Liver (tissue), 3 donors: ENCODE data around the gene CAPRIN1.

Source experiments
- CTCF ChIP-seq: fragments of 150-350 bp; IDR thresholded peaks from 2 replicates; pipeline ENCODE4 v1.5.1; 2017; ENCODE audit warnings: improper control_type of control experiment, low read depth, low read length; ENCODE audit not compliant: missing input control
- FOXA1 ChIP-seq: IDR thresholded peaks from 2 replicates; pipeline ENCODE4 v1.6.1; 2016; ENCODE audit warnings: antibody characterized with exemption
- HNF4A ChIP-seq, 2 donors: conservative IDR thresholded peaks; 2 replicates each; pipeline ENCODE4 v1.6.1; 2016; ENCODE audit warnings: antibody characterized with exemption in 2 of 2, mild to moderate bottlenecking in 2 of 2
- JUND ChIP-seq, 2 donors: IDR thresholded peaks; 2 replicates each; pipeline ENCODE4 v1.6.1; 2016; ENCODE audit warnings: antibody characterized with exemption in 2 of 2
- RAD21 ChIP-seq, 2 donors: IDR thresholded peaks; 2 replicates each; pipeline ENCODE4 v1.6.1; 2016; ENCODE audit warnings: antibody characterized with exemption in 2 of 2, mild to moderate bottlenecking in 2 of 2
- RXRA ChIP-seq, 2 donors: IDR thresholded peaks; 2 replicates each; pipeline ENCODE4 v1.6.1; 2017 to 2018; ENCODE audit warnings: antibody characterized with exemption in 2 of 2, mild to moderate bottlenecking in 1 of 2
- SP1 ChIP-seq: IDR thresholded peaks from 2 replicates; pipeline ENCODE4 v1.6.1; 2018; ENCODE audit warnings: antibody characterized with exemption, mild to moderate bottlenecking
- TAF1 ChIP-seq: conservative IDR thresholded peaks from 2 replicates; pipeline ENCODE4 v1.6.1; 2016; ENCODE audit warnings: antibody characterized with exemption, mild to moderate bottlenecking
- YY1 ChIP-seq: IDR thresholded peaks from 2 replicates; pipeline ENCODE4 v1.6.1; 2016; ENCODE audit warnings: antibody characterized with exemption, mild to moderate bottlenecking
- donor health status: healthy.
- donor health status: healthy.

- TF ChIP-seq CTCF (no peak), TAF1 (no peak), JUND (IDR thresholded peaks at IDR 0.05) (no peak), RXRA (IDR thresholded peaks at IDR 0.05) (no peak), FOXA1 (no peak), RAD21 (IDR thresholded peaks at IDR 0.05) (no peak), HNF4A (conservative IDR thresholded peaks at IDR 0.05) (no peak), YY1 (no peak), SP1 (no peak)
Observed at GRCh38 chr11:34026432-34026831, 25.1 kb upstream of the CAPRIN1 start.
